Thoracic aorta (tissue), 2 donors: ENCODE data around the gene PAGE5. TPM values are rescaled to one million over a fixed set of nuclear protein-coding genes. Genes with fewer than 3 reads are reported as not detected.

Experiments
- ATAC-seq: fragments of 150-250 bp; one replicate; pipeline ENCODE4 v1.8.0; 2017; ENCODE audit warnings: low read depth; ENCODE audit not compliant: insufficient number of reproducible peaks, low FRiP score
- DNase-seq: peaks from one replicate; pipeline ENCODE4 v3.0.0-alpha.2; 2020; ENCODE audit warnings: low spot score
- H3K27ac ChIP-seq, 2 donors: fragments of 200-600 bp; sonication (generic); 1 replicate in 1 of 2; 2 replicates in 1 of 2; pipeline ENCODE4 v1.5.1; 2016; ENCODE audit warnings: mild to moderate bottlenecking in 2 of 2, moderate library complexity in 2 of 2
- H3K27me3 ChIP-seq: fragments of 200-600 bp; sonication (generic); replicated peaks from 2 replicates; pipeline ENCODE4 v1.6.0; 2016; ENCODE audit warnings: mild to moderate bottlenecking; ENCODE audit not compliant: insufficient read depth
- H3K36me3 ChIP-seq: fragments of 200-600 bp; sonication (generic); one replicate; pipeline ENCODE4 v1.5.1; 2016
- H3K4me1 ChIP-seq, 2 donors: fragments of 200-600 bp; sonication (generic); 1 replicate in 1 of 2; 2 replicates in 1 of 2; pipeline versions ENCODE4 v1.5.1 to v1.6.0; 2016; ENCODE audit warnings: low read depth in 2 of 2, mild to moderate bottlenecking in 1 of 2; ENCODE audit not compliant: control insufficient read depth in 1 of 2
- H3K4me3 ChIP-seq: fragments of 200-600 bp; sonication (generic); 2 replicates; pipeline ENCODE4 v1.5.1; 2016; ENCODE audit warnings: mild to moderate bottlenecking
- H3K9me3 ChIP-seq: fragments of 200-600 bp; sonication (generic); 2 replicates; pipeline ENCODE4 v1.5.1; 2016
- total RNA-seq, 2 donors: library from RNA; depleted of rRNA; stranded (reverse); fragments of >200 nt; gene quantifications; one replicate each; pipeline versions ENCODE4 v1.1.0 to v1.2.3, GENCODE V29; 2016
- TF ChIP-seq, protein P1 (sequence below): fragments of 200-600 bp; sonication (generic); IDR thresholded peaks from one replicate; pipeline ENCODE4 v1.5.1; 2019; ENCODE audit warnings: antibody characterized with exemption

PAGE5 gene
- total RNA-seq, 2 donors from 2014 or later, result not detected

DNA sequence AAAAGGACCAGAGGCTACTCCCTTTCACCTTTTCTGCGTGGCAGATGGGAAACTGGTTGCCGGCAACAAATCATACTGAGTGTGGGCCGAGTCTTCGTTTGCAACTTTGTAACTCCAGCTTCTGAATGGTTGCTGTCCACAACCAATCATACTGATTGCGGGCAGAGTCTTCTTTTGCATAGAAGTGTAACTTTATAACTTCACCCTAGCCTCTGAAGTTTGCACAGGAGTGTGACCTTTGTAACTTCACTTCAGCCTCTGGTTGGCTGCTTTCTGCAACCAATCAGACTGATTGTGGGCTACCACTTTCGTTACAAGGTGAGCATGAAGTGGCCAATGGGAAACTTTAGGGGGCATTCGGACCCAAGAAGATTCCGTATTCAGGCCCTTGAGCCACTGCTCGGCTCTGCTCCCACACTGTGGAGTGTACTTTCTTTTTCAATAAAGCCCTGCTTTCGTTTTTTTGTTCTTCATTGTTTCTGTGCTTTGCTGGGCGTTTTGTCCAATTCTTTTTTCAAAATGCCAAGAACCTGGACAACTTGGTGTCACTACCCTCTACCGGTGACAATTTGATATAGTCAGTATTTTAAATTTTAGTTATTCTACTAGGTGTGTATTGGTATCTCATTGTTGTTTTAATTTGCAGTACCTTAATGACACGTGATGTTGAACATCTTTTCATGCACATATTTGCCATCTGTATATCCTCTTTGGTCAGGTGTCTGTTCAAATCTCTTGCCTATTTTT lies 9.0 kb upstream of the PAGE5 start:
- H3K9me3 ChIP-seq, result no peaks in the 10 kb centered on the region
- DNase-seq (no peak), ATAC-seq (no peak)
- H3K4me3 ChIP-seq, result no peak overlapping the region
- no peaks in the 10 kb centered on the region for H3K27me3 ChIP-seq
- no peaks in the 10 kb centered on the region for H3K4me1 ChIP-seq
- H3K27ac ChIP-seq, result no peak overlapping the region
- TF ChIP-seq, protein P1, sequence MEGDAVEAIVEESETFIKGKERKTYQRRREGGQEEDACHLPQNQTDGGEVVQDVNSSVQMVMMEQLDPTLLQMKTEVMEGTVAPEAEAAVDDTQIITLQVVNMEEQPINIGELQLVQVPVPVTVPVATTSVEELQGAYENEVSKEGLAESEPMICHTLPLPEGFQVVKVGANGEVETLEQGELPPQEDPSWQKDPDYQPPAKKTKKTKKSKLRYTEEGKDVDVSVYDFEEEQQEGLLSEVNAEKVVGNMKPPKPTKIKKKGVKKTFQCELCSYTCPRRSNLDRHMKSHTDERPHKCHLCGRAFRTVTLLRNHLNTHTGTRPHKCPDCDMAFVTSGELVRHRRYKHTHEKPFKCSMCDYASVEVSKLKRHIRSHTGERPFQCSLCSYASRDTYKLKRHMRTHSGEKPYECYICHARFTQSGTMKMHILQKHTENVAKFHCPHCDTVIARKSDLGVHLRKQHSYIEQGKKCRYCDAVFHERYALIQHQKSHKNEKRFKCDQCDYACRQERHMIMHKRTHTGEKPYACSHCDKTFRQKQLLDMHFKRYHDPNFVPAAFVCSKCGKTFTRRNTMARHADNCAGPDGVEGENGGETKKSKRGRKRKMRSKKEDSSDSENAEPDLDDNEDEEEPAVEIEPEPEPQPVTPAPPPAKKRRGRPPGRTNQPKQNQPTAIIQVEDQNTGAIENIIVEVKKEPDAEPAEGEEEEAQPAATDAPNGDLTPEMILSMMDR, result no peak
- H3K36me3 ChIP-seq, result no peaks in the 10 kb centered on the region

DNA sequence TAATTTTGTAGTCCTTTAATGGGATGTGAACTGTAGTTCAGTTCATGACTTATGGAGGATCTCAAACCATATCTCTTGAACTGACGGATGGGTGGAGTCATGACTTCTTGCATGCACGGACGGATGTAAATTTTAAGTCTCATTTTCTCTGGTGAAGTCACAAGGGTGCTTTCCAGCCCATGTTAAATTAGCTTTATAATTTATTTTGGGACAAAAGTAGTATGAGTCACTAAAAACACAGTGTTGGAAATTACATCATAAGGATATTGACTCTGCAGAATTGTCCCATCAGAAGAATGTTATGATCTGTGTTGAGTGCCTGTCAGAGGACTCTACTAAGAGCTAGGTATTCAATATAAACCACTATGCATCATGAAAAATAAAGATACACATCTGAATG lies 6.8 kb upstream of the PAGE5 start:
- H3K9me3 ChIP-seq, result no peaks in the 10 kb centered on the region
- no peak for ATAC-seq
- DNase-seq, result no peak
- no peaks in the 10 kb centered on the region for H3K4me1 ChIP-seq
- H3K36me3 ChIP-seq, result no peaks in the 10 kb centered on the region
- no peak overlapping the region for H3K27ac ChIP-seq
- TF ChIP-seq, protein P1, result no peak
- no peak overlapping the region for H3K4me3 ChIP-seq
- H3K27me3 ChIP-seq, result no peaks in the 10 kb centered on the region

DNA sequence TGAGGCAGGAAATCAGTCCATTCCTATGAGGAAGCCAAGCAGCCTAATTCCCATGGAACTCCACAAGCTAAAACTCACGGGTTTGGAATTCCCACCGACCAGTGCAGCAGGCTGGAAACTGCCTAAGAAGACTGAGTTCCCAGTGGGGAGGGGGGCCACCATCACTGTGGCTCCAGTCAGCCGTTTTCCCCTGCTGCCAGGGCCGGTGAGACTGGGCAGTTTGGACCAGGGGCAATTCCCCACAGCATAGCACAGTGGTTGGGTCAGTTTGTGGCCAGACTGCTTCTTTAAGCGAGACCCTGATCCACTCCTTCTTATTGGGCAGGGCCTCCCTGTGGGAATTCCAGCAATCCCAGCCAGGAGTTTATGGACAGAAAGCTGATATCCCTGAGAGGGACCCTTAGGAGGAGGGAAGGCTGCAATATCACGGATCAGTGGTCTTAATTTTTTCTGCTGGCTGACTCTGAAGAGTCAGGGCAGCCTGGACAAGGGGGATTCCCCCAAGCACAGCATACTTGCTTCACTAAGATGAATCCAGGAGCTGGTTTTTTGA lies 20.7 kb downstream of the PAGE5 start:
- no peaks in the 10 kb centered on the region for H3K9me3 ChIP-seq
- no peak overlapping the region for H3K27ac ChIP-seq
- ATAC-seq (no peak), DNase-seq (no peak)
- no peaks in the 10 kb centered on the region for H3K36me3 ChIP-seq
- H3K27me3 ChIP-seq, result no peaks in the 10 kb centered on the region
- TF ChIP-seq, protein P1, result no peak
- H3K4me1 ChIP-seq, result no peaks in the 10 kb centered on the region
- no peak overlapping the region for H3K4me3 ChIP-seq

DNA sequence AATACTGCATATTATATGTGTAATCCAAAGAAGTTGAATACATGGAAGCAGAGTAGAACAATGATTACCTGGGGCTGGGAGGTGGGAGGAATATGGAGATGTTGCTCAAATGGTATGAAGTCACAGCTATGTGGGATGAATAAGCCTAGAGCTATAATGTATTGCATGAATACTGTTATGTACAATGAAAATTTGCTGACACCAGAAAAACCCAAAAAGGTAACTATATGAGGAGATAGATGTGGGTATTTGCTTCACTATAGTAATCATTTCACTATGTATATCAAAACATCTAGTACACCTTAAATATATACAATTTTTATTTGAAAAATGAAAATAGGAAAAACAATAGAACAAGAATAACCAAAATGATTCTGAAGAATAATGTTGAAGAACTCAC lies 33.4 kb downstream of the PAGE5 start:
- Histone ChIP-seq H3K4me1 (no peaks in the 10 kb centered on the region), H3K36me3 (no peaks in the 10 kb centered on the region), H3K27me3 (no peaks in the 10 kb centered on the region), H3K9me3 (no peaks in the 10 kb centered on the region), H3K4me3 (no peak overlapping the region), H3K27ac (no peak overlapping the region)
- TF ChIP-seq, protein P1, result no peak
- ATAC-seq (no peak), DNase-seq (no peak)

DNA sequence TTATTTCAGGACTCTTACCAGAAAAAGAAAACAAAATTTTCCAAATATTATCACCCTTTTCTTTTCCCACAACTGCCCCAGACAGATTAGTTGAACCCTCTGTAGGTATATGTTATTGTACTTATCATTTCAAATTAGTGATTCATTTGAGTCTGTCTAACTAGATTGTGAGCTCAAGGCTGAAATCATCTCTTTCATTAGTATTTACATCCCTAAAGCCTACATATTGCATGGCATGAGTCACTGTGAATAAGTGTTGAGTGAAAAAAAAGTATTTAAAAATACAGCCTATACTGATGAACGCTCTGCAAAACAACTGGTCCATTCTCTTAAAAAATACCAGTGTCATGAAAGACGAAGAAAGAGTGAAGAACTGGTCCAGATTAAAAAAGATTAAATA lies 40.7 kb downstream of the PAGE5 start:
- DNase-seq, result no peak
- H3K9me3 ChIP-seq, result no peaks in the 10 kb centered on the region
- H3K27me3 ChIP-seq, result no peaks in the 10 kb centered on the region
- H3K27ac ChIP-seq, result no peak overlapping the region
- ATAC-seq, result no peak
- no peaks in the 10 kb centered on the region for H3K4me1 ChIP-seq
- TF ChIP-seq, protein P1, result no peak
- no peaks in the 10 kb centered on the region for H3K36me3 ChIP-seq
- no peak overlapping the region for H3K4me3 ChIP-seq
